Measurements from ENCODE around the gene IGF2.

The IGF2 gene

GRCh38 chr11:2101171-2101675 is 38.0 kb downstream of the IGF2 start:
- ATAC-seq, result no peak
- no peak for TF ChIP-seq TOX (CRISPR knock-in tag; IDR thresholded peaks at IDR 0.05; ENCODE audit: borderline replicate concordance)
- TF ChIP-seq BACH2 (CRISPR knock-in tag; IDR thresholded peaks at IDR 0.05; ENCODE audit: borderline replicate concordance), result no peak
- TF ChIP-seq CSRNP3 (CRISPR knock-in tag; IDR thresholded peaks at IDR 0.05), result no peak

- TF ChIP-seq TSHZ2 (CRISPR knock-in tag; IDR thresholded peaks at IDR 0.05) (no peak), POU6F1 (CRISPR knock-in tag; IDR thresholded peaks at IDR 0.05; ENCODE audit: borderline replicate concordance, low read depth) (no peak), GLIS3 (CRISPR knock-in tag; IDR thresholded peaks at IDR 0.05) (no peak)
- no peak for ATAC-seq
Observed at GRCh38 chr11:2100361-2101170, 38.6 kb downstream of the IGF2 start.

GRCh38 chr11:2099516-2100349 is 39.5 kb downstream of the IGF2 start:
- ATAC-seq, result no peak
- TF ChIP-seq SNAI2 (CRISPR knock-in tag; IDR thresholded peaks at IDR 0.05), result no peak
- no peak for TF ChIP-seq TSHZ2 (CRISPR knock-in tag; IDR thresholded peaks at IDR 0.05)
- no peak for TF ChIP-seq ZFP30 (CRISPR knock-in tag; IDR thresholded peaks at IDR 0.05)
- TF ChIP-seq CSDC2 (CRISPR knock-in tag; IDR thresholded peaks at IDR 0.05), result no peak
- no peak for TF ChIP-seq GLIS3 (CRISPR knock-in tag; IDR thresholded peaks at IDR 0.05)

- no peak for ATAC-seq
- TF ChIP-seq ISL1 (CRISPR knock-in tag; IDR thresholded peaks at IDR 0.05) (no peak), ZC3H10 (CRISPR knock-in tag; IDR thresholded peaks at IDR 0.05) (no peak), CSRNP3 (CRISPR knock-in tag; IDR thresholded peaks at IDR 0.05) (no peak), OSR1 (CRISPR knock-in tag; IDR thresholded peaks at IDR 0.05) (no peak), PATZ1 (CRISPR knock-in tag; IDR thresholded peaks at IDR 0.05; ENCODE audit: borderline replicate concordance) (no peak), ARNTL (CRISPR knock-in tag; IDR thresholded peaks at IDR 0.05; ENCODE audit: borderline replicate concordance, low read depth) (no peak), RARB (CRISPR knock-in tag; IDR thresholded peaks at IDR 0.05) (no peak), GLIS3 (CRISPR knock-in tag; IDR thresholded peaks at IDR 0.05) (no peak), POU6F1 (CRISPR knock-in tag; IDR thresholded peaks at IDR 0.05; ENCODE audit: borderline replicate concordance, low read depth) (no peak)
Observed at GRCh38 chr11:2098691-2099515, 40.3 kb downstream of the IGF2 start.
